ENCODE measurements around the gene FCN1.

FCN1 gene

GRCh38 chr9:134917431-134918373 is at the start of gene FCN1:
FCN1 (minus strand) TSS chr9:134917912; CDS start chr9:134917871, 41 bp downstream.
- peaks cover 7% of the 10 kb centered on the region for H3K9me3 Mint-ChIP-seq
- no peaks in the 10 kb centered on the region for H3K27me3 Mint-ChIP-seq (ENCODE audit: low read depth)
- no peak within 1 kb of the TSS for H3K27ac Mint-ChIP-seq
- H3K4me1 Mint-ChIP-seq (ENCODE audit: low read depth): no peaks in the 10 kb centered on the region
- H3K4me3 Mint-ChIP-seq: no peak within 1 kb of the TSS
- no peaks in the 10 kb centered on the region for H3K36me3 Mint-ChIP-seq (ENCODE audit: low read depth)

GRCh38 chr9:134966697-134967546 is 49.2 kb upstream of the FCN1 start:
- Mint-ChIP-seq H3K27me3 (ENCODE audit: low read depth) (no peaks in the 10 kb centered on the region), H3K4me1 (ENCODE audit: low read depth) (no peaks in the 10 kb centered on the region), H3K9me3 (no peaks in the 10 kb centered on the region), H3K4me3 (no peak overlapping the region), H3K36me3 (ENCODE audit: low read depth) (no peaks in the 10 kb centered on the region), H3K27ac (no peak overlapping the region)

- Mint-ChIP-seq H3K4me1 (ENCODE audit: low read depth) (no peaks in the 10 kb centered on the region), H3K27me3 (ENCODE audit: low read depth) (no peaks in the 10 kb centered on the region), H3K9me3 (no peaks in the 10 kb centered on the region), H3K36me3 (ENCODE audit: low read depth) (no peaks in the 10 kb centered on the region), H3K4me3 (no peak overlapping the region), H3K27ac (no peak overlapping the region)
Observed at GRCh38 chr9:134966270-134966669, 48.6 kb upstream of the FCN1 start.

- H3K4me3 Mint-ChIP-seq: no peak overlapping the region
- no peaks in the 10 kb centered on the region for H3K9me3 Mint-ChIP-seq
- no peaks in the 10 kb centered on the region for H3K27me3 Mint-ChIP-seq (ENCODE audit: low read depth)
- no peaks in the 10 kb centered on the region for H3K4me1 Mint-ChIP-seq (ENCODE audit: low read depth)
- H3K36me3 Mint-ChIP-seq (ENCODE audit: low read depth): no peaks in the 10 kb centered on the region
- H3K27ac Mint-ChIP-seq: no peak overlapping the region
Observed at GRCh38 chr9:134965851-134966250, 48.1 kb upstream of the FCN1 start.

DNA sequence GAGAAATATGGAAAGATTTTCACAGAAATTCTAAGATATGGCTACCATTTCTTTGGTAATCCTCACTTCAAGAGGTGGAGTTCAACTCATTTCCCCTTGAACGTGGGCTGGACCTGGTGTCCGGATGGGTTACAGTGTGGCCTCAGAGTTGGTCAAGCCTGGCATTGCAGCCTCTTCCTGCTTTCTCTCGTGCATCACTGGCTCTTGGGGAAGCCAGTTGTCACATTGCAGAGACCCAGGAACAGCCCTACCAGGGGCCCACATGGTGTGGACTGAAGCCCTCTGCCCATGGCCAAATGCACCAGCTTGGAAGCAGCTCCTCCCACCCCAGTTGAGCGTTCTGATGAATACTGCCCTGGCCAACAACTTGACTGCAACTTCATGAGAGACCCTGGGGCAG is 47.7 kb upstream of the FCN1 start:
- Mint-ChIP-seq H3K27ac (no peak overlapping the region), H3K27me3 (ENCODE audit: low read depth) (no peaks in the 10 kb centered on the region), H3K4me1 (ENCODE audit: low read depth) (no peaks in the 10 kb centered on the region), H3K9me3 (no peaks in the 10 kb centered on the region), H3K4me3 (no peak overlapping the region), H3K36me3 (ENCODE audit: low read depth) (no peaks in the 10 kb centered on the region)

GRCh38 chr9:134964271-134965055 is 46.8 kb upstream of the FCN1 start:
- Mint-ChIP-seq H3K27me3 (ENCODE audit: low read depth) (no peaks in the 10 kb centered on the region), H3K36me3 (ENCODE audit: low read depth) (no peaks in the 10 kb centered on the region), H3K4me3 (no peak overlapping the region), H3K27ac (no peak overlapping the region), H3K9me3 (no peaks in the 10 kb centered on the region), H3K4me1 (ENCODE audit: low read depth) (no peaks in the 10 kb centered on the region)

- H3K27me3 Mint-ChIP-seq (ENCODE audit: low read depth): no peaks in the 10 kb centered on the region
- no peaks in the 10 kb centered on the region for H3K4me1 Mint-ChIP-seq (ENCODE audit: low read depth)
- no peaks in the 10 kb centered on the region for H3K36me3 Mint-ChIP-seq (ENCODE audit: low read depth)
- no peaks in the 10 kb centered on the region for H3K9me3 Mint-ChIP-seq
- no peak overlapping the region for H3K4me3 Mint-ChIP-seq
- H3K27ac Mint-ChIP-seq: no peak overlapping the region
Observed at GRCh38 chr9:134963546-134963945, 45.8 kb upstream of the FCN1 start.

- no peaks in the 10 kb centered on the region for H3K9me3 Mint-ChIP-seq
- no peaks in the 10 kb centered on the region for H3K36me3 Mint-ChIP-seq (ENCODE audit: low read depth)
- H3K27ac Mint-ChIP-seq: no peak overlapping the region
- H3K4me1 Mint-ChIP-seq (ENCODE audit: low read depth): no peaks in the 10 kb centered on the region
- no peaks in the 10 kb centered on the region for H3K27me3 Mint-ChIP-seq (ENCODE audit: low read depth)
- no peak overlapping the region for H3K4me3 Mint-ChIP-seq
Observed at GRCh38 chr9:134962973-134963364, 45.3 kb upstream of the FCN1 start.

- H3K4me1 Mint-ChIP-seq (ENCODE audit: low read depth): no peaks in the 10 kb centered on the region
- no peaks in the 10 kb centered on the region for H3K27me3 Mint-ChIP-seq (ENCODE audit: low read depth)
- no peaks in the 10 kb centered on the region for H3K9me3 Mint-ChIP-seq
- no peaks in the 10 kb centered on the region for H3K36me3 Mint-ChIP-seq (ENCODE audit: low read depth)
- H3K4me3 Mint-ChIP-seq: no peak overlapping the region
- no peak overlapping the region for H3K27ac Mint-ChIP-seq
Observed at GRCh38 chr9:134962065-134962972, 44.6 kb upstream of the FCN1 start.

- H3K27ac Mint-ChIP-seq: no peak overlapping the region
Observed at GRCh38 chr9:134961331-134962064, 43.8 kb upstream of the FCN1 start.

DNA sequence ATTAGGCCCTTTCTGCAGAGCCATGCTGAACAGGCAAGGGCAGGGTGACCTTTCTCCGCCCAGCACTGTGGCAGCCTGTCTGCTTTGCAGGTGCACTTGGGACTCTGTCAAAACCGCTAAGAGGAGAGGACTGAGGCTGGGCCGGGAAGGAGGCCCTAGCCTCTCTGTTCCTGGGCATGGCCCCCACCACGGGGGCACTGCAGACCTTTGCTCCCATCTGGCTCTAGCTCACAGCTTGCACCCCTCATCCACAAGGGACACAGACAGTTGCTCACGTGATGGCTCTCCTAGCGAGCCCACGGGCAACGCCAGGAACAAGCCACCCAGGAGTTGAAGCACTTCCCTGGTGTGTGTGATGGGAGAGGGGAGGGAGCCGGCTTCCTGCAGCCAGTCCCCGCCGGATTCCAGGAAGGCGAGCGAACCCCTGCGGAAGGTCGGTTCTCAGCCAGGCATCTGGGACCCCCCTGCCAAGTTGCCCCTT is 43.0 kb upstream of the FCN1 start:
- no peaks in the 10 kb centered on the region for H3K27me3 Mint-ChIP-seq (ENCODE audit: low read depth)
- H3K9me3 Mint-ChIP-seq: no peaks in the 10 kb centered on the region
- H3K36me3 Mint-ChIP-seq (ENCODE audit: low read depth): no peaks in the 10 kb centered on the region
- no peak overlapping the region for H3K27ac Mint-ChIP-seq
- H3K4me3 Mint-ChIP-seq: no peak overlapping the region
- H3K4me1 Mint-ChIP-seq (ENCODE audit: low read depth): no peaks in the 10 kb centered on the region

More at GRCh38 chr9:134961331-134962064, 43.8 kb upstream of the FCN1 start:
- no peaks in the 10 kb centered on the region for H3K36me3 Mint-ChIP-seq (ENCODE audit: low read depth)
- no peaks in the 10 kb centered on the region for H3K27me3 Mint-ChIP-seq (ENCODE audit: low read depth)
- H3K4me1 Mint-ChIP-seq (ENCODE audit: low read depth): no peaks in the 10 kb centered on the region
- no peaks in the 10 kb centered on the region for H3K9me3 Mint-ChIP-seq
- H3K4me3 Mint-ChIP-seq: no peak overlapping the region

- no peaks in the 10 kb centered on the region for H3K4me1 Mint-ChIP-seq (ENCODE audit: low read depth)
- H3K36me3 Mint-ChIP-seq (ENCODE audit: low read depth): no peaks in the 10 kb centered on the region
- H3K4me3 Mint-ChIP-seq: no peak overlapping the region
- H3K27me3 Mint-ChIP-seq (ENCODE audit: low read depth): no peaks in the 10 kb centered on the region
- H3K9me3 Mint-ChIP-seq: no peaks in the 10 kb centered on the region
- no peak overlapping the region for H3K27ac Mint-ChIP-seq
Observed at GRCh38 chr9:134959971-134960310, 42.2 kb upstream of the FCN1 start.
